NCI-H524 treated with DMSO at 0.1 percent for 48 hours (cell line): ENCODE data around the gene CSNK2A1.

Experiments used
- DNase-seq: peaks from one replicate; lab custom pipeline; 2025; lab: John Stamatoyannopoulos, UW

CSNK2A1 gene

GRCh38 chr20:430091-430999 lies 113.2 kb downstream of the CSNK2A1 start:
- no peak for DNase-seq

- no peak for DNase-seq
Observed at GRCh38 chr20:428658-429200, 114.9 kb downstream of the CSNK2A1 start.

GRCh38 chr20:427849-428657 lies 115.5 kb downstream of the CSNK2A1 start:
- DNase-seq = no peak

GRCh38 chr20:427401-427800 lies 116.2 kb downstream of the CSNK2A1 start:
- DNase-seq = no peak

- DNase-seq = no peak
Observed at GRCh38 chr20:426566-426965, 117.0 kb downstream of the CSNK2A1 start.
